ENCODE measurements around the gene ASB8. TPM values are rescaled to one million over a fixed set of nuclear protein-coding genes. Genes with fewer than 3 reads are reported as not detected.

ASB8 gene
- total RNA-seq, 4 donors from 2014 or later: 37.2 to 41.6 (median 39.1) TPM

- TF ChIP-seq POLR2AphosphoS5 (IDR thresholded peaks at IDR 0.05) (no peak), POLR2A (IDR thresholded peaks at IDR 0.05) (no peak), CTCF (IDR thresholded peaks at IDR 0.05) (no peak), EP300 (IDR thresholded peaks at IDR 0.05) (no peak)
- peaks cover 0 to 38% (median 5%) of the 10 kb centered on the region in 3 donors for H3K4me1 ChIP-seq
- H3K9me3 ChIP-seq: no peaks in the 10 kb centered on the region
- H3K36me3 ChIP-seq: no peaks in the 10 kb centered on the region
- WGBS, 2 donors (ENCODE audit: low coverage in 1 of 2): 58 to 73% methylated on average over 2 to 4 of the region's 4 CpGs
- H3K4me3 ChIP-seq: peak overlapping the region in 1 of 2 donors; percentile 75
- H3K27ac ChIP-seq: no peak overlapping the region
- H3K27me3 ChIP-seq: no peaks in the 10 kb centered on the region
- ATAC-seq: no peak
Observed at GRCh38 chr12:48104531-48104930, 52.8 kb downstream of the ASB8 start.

Small RNA genes within 50 kb of the gene (small RNA-seq; reads per million reads assigned to genes)
- gene MIR6505: 0 to 0.64 (median 0.25) reads per million in 4 donors

Other genes starting within 250 kb of the ASB8 start
- gene TMEM106C, start 193.9 kb downstream of the ASB8 start, total RNA-seq: 100 to 1,000 TPM in 2 of 4 donors, 10 to 100 TPM in 2; 67.3 to 156 (median 95.1) TPM
- gene COL2A1, start 153.0 kb downstream of the ASB8 start, total RNA-seq: not detected
- 10 to 100 TPM; 17.3 to 23.8 (median 20.7) TPM for gene SENP1, start 51.4 kb downstream of the ASB8 start, total RNA-seq
- 100 to 1,000 TPM in 1 of 4 donors, 10 to 100 TPM in 3; 64.5 to 105 (median 71.0) TPM for gene PFKM, start 38.2 kb downstream of the ASB8 start, total RNA-seq
- 1 to 10 TPM in 1 of 4 donors, under 1 TPM in 2, not detected in 1; 0.13 to 2.5 (median 0.39) TPM for gene CCDC184, start 26.1 kb upstream of the ASB8 start, total RNA-seq
- not detected for gene OR10AD1, start 45.8 kb upstream of the ASB8 start, total RNA-seq
- 10 to 100 TPM; 27.1 to 33.0 (median 30.7) TPM for gene ZNF641, start 193.4 kb upstream of the ASB8 start, total RNA-seq